Raji (cell line): ENCODE measurements around the gene SNRNP70.

ENCODE experiments used
- POLR2A ChIP-seq: IDR thresholded peaks from 2 replicates; pipeline ENCODE4 v1.6.1; 2011; ENCODE audit warnings: low read depth, low read length, control low read depth; ENCODE audit not compliant: insufficient read depth

SNRNP70 gene

GRCh38 chr19:49069026-49069425 is 16.2 kb upstream of the SNRNP70 start:
- TF ChIP-seq POLR2A, result no peak

GRCh38 chr19:49070416-49070815 is 14.8 kb upstream of the SNRNP70 start:
- no peak for TF ChIP-seq POLR2A

GRCh38 chr19:49071860-49072547 is 13.2 kb upstream of the SNRNP70 start:
- no peak for TF ChIP-seq POLR2A

DNA sequence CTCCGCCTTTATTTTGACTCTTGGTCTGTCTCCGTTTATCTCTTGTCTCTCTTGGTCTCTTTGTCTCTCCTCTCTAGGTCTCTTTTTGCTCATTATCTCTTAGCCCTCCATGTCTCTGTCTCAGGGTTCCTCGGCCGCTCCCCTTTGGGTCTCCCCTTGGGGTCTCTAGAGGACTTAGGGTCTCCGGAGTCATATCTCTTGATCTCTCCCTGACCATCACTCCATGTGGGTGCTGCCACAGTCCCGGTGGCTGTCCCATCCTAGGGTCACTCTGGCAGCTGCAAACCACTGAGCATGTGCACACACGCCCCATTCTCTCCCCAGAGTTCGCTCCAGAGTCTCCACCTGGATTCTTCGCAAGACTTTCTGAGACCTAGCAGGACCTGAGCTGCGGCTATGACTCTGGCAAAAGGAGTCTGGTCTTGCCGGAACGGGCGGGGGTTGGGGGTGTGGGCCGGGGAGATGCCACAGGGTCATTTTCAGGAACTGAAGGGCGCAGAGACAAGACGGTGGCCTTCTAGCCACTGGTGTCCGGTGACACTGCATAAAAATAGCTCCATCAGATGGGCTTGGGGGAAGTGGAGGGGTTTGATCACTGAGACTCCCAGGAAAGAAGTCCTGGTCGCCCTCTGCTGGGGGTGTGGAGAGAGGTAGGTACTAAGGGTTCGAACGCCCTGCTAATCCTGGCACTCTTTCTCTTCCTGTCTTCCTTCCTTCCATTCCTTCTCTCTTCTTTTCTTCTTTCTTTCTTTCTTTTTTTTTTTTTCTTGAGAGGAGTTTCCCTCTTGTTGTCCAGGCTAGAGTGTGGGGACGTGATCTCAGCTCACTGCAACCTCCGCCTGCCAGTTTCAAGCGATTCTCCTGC is 11.5 kb upstream of the SNRNP70 start:
- no peak for TF ChIP-seq POLR2A

DNA sequence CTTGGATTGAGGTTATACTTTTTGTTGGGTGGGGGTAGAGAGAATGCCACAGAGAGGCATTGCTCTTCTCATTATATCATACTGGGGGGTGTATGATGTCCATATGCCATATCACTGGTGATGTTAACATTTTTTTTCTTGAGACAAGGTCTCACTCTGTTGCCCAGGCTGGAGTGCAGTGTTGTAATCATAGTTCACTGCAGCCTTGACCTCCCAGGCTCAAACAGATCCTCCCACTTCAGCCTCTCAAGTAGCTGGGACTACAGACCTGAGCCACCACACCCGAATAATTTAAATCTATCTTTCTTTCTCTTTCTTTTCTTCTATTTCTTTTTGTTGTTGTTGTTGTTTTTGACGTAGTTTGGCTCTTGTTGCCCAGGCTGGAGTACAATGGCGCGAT is 4.9 kb upstream of the SNRNP70 start:
- TF ChIP-seq POLR2A, result no peak

- TF ChIP-seq POLR2A, result no peak
Measured at GRCh38 chr19:49081273-49081672, 4.0 kb upstream of the SNRNP70 start.

DNA sequence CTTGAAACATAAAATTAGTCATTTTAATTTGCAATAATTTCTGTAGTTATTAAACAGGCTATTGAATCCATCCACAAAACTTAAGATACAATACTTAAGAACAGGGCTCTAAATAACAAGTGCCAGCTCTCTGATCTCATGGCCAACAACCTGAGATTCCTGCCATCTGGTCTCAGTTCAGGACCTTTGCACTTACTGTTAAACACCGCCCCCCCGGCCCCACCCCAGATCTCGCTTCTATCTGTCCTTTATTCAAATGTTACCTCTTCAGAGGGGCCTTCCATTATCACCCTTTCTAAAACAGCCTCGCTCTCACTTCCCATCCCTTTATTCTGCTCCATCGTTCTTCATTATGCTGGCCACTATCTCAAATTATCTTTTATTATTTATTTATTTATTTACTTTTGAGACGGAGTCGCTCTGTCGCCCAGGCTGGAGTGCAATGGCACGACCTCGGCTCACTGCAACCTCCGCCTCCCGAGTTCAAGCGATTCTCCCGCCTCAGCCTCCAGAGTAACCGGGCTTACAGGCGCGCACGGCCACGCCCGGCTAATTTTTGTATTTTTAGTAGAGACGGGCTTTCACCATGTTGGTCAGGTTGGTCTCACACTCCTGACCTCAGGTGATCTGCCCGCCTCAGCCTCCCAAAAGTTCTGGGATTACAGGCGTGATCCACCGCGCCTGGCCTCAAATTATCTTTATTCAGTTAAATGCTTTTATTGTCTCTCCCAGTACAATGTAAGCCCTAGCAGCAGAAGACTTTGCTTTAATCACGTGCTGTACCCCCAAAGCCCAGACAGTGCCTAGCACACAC is 838 bp upstream of the SNRNP70 start:
- TF ChIP-seq POLR2A, result no peak

- no peak for TF ChIP-seq POLR2A
Measured at GRCh38 chr19:49085868-49086232, 599 bp downstream of the SNRNP70 start.

GRCh38 chr19:49086296-49086695 is 1.0 kb downstream of the SNRNP70 start:
- no peak for TF ChIP-seq POLR2A

- TF ChIP-seq POLR2A, result no peak
Measured at GRCh38 chr19:49091391-49092038, 6.3 kb downstream of the SNRNP70 start.

DNA sequence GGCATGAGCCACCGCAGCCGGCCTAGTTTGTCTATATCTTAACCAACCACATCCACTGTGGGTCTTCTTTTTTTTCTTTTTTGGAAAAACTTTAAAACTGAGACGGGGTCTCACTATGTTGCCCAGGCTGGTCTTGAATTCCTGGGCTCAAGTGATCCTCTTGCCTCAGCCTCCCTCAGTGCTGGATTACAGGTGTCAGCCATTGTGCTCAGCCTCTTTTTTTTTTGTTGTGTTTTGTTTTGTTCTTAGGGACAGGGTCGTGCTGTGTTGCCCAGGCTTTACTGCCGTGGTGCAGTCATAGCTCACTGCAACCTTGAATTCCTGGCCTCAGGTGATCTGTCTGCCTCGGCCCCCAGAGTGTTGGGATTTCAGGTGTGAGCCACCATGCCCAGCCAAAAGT is 7.4 kb downstream of the SNRNP70 start:
- no peak for TF ChIP-seq POLR2A

DNA sequence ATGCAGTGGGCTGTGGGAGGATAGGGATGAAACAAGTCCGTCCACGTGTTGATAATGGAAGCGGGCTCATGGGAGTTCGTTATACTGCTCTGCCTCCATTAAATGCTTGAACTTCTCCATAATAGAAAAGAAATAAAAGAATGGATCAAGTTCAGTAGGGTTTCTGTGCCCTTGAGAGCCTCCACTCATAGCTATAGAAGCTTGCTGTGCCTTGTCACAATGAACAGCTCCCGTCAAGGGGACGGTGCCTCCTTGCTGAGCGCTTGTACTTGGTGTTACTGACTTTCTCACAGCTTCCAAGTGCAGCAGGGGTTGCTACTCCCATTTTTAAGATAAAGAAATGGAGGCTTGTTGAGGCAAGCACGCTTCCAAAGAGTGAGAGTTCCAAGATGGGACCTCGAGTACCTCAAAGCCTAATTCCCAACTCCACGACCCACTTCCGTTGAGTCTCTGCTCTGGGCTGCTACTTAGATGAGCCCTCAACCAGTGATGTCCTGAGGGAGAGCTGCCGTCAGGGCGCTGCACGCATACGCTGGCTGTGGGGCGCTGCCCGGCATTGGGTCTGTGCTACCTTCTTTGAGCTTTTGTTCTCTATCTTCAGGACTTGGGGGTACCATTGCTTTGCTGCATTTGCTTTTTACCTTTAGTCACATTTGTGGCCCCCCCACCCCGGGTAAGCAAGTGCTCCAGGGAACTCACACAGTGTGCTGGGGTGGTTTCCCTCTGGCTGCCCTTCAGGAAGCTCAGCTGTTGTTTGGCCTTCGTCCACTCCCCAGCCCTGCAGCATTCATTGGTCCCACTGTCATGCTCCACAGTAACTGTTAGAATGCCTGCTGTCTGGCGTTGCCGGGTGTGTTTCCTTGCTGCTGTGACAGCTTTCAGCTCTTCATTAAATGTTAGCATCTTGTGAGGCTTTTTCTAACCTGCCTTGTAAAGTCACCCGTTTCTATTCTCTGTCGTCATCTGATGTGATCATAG is 9.5 kb downstream of the SNRNP70 start:
- no peak for TF ChIP-seq POLR2A

- TF ChIP-seq POLR2A, result no peak
Measured at GRCh38 chr19:49097453-49098288, 12.4 kb downstream of the SNRNP70 start.
